Measurements from ENCODE around the gene FYN.

The FYN gene

DNA sequence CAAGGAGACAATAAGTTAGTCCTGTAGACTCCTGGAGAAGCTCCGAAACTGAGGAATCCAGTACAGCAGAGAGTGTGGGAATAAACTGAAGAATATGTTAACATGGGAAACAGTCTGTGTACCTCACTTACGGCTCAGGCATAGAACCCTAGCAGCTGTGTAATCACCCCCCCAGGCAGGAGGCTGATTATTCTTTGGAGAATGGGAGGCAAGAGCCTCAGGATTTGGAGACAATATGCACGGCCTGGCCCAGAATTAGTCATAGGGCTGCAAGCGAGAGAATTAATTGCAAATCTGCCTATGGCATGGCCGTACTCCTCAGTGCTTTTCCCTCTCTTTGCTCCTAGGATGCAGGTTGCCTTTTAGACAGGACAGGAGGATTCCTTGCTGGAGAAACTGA lies 27.5 kb upstream of the FYN start:
- H3K4me3 ChIP-seq (ENCODE audit: insufficient read depth, low read length, poor library complexity, severe bottlenecking), result no peak overlapping the region
- TF ChIP-seq EZH2phosphoT487 (conservative IDR thresholded peaks at IDR 0.05; ENCODE audit: low read length) (no peak), CTCF (IDR thresholded peaks at IDR 0.05; ENCODE audit: insufficient read depth, low read length, poor library complexity, severe bottlenecking) (no peak)
- no peaks in the 10 kb centered on the region for H3K9me2 ChIP-seq (replicated peaks; ENCODE audit: insufficient read depth, low read length)
- H3K4me2 ChIP-seq (ENCODE audit: low read depth, low read length, poor library complexity, severe bottlenecking), result no peak overlapping the region
- no peaks in the 10 kb centered on the region for H3F3A ChIP-seq (ENCODE audit: insufficient read depth)
- no peaks in the 10 kb centered on the region for H3K27me3 ChIP-seq (ENCODE audit: low read length)
- H3K9ac ChIP-seq (ENCODE audit: low read length), result no peak overlapping the region
- H3K9me3 ChIP-seq (ENCODE audit: insufficient read depth, low read length), result no peaks in the 10 kb centered on the region
- no peaks in the 10 kb centered on the region for H3K79me2 ChIP-seq (ENCODE audit: insufficient read depth, low read length)
- no peaks in the 10 kb centered on the region for H3K36me3 ChIP-seq (ENCODE audit: low read length)
- H2AFZ ChIP-seq (ENCODE audit: low read depth, low read length, severe bottlenecking), result no peak overlapping the region
- no peak overlapping the region for H3K27ac ChIP-seq (ENCODE audit: low read depth, low read length)
- H4K20me1 ChIP-seq (ENCODE audit: low read depth, low read length), result no peaks in the 10 kb centered on the region

- Histone ChIP-seq H3K36me3 (ENCODE audit: low read length) (no peaks in the 10 kb centered on the region), H3F3A (ENCODE audit: insufficient read depth) (no peaks in the 10 kb centered on the region), H3K27ac (ENCODE audit: low read depth, low read length) (no peak overlapping the region), H4K20me1 (ENCODE audit: low read depth, low read length) (no peaks in the 10 kb centered on the region), H3K9me3 (ENCODE audit: insufficient read depth, low read length) (no peaks in the 10 kb centered on the region), H2AFZ (ENCODE audit: low read depth, low read length, severe bottlenecking) (no peak overlapping the region), H3K9me2 (replicated peaks; ENCODE audit: insufficient read depth, low read length) (no peaks in the 10 kb centered on the region), H3K27me3 (ENCODE audit: low read length) (no peaks in the 10 kb centered on the region), H3K79me2 (ENCODE audit: insufficient read depth, low read length) (no peaks in the 10 kb centered on the region), H3K4me2 (ENCODE audit: low read depth, low read length, poor library complexity, severe bottlenecking) (no peak overlapping the region), H3K9ac (ENCODE audit: low read length) (no peak overlapping the region), H3K4me3 (ENCODE audit: insufficient read depth, low read length, poor library complexity, severe bottlenecking) (no peak overlapping the region)
- TF ChIP-seq EZH2phosphoT487 (conservative IDR thresholded peaks at IDR 0.05; ENCODE audit: low read length) (no peak), CTCF (IDR thresholded peaks at IDR 0.05; ENCODE audit: insufficient read depth, low read length, poor library complexity, severe bottlenecking) (no peak)
Observed at GRCh38 chr6:111899531-111899930, 26.3 kb upstream of the FYN start.

DNA sequence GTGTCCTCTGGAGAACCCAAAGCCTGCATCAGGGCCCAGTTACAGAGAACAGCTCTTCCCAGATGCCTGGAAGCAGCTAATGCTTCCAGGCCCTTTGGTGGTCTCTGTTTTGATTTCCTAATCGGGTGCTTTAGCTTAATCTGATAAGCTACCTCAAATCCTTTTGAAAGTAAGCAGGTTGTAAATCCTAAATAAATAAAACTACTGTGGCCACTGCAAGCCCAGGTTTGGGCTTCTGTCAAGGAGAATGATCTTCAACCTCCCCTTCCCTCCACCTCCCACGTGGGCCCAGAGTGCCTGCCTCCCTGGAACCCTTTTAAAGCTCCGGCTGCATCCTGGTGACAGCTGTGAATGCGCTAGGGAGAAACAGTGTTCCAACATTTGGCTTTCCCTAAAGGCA lies 25.2 kb upstream of the FYN start:
- Histone ChIP-seq H3K27me3 (ENCODE audit: low read length) (no peaks in the 10 kb centered on the region), H3K27ac (ENCODE audit: low read depth, low read length) (no peak overlapping the region), H3K4me3 (ENCODE audit: insufficient read depth, low read length, poor library complexity, severe bottlenecking) (no peak overlapping the region), H2AFZ (ENCODE audit: low read depth, low read length, severe bottlenecking) (no peak overlapping the region), H4K20me1 (ENCODE audit: low read depth, low read length) (no peaks in the 10 kb centered on the region), H3K9ac (ENCODE audit: low read length) (no peak overlapping the region), H3K9me3 (ENCODE audit: insufficient read depth, low read length) (no peaks in the 10 kb centered on the region), H3K9me2 (replicated peaks; ENCODE audit: insufficient read depth, low read length) (no peaks in the 10 kb centered on the region), H3K36me3 (ENCODE audit: low read length) (no peaks in the 10 kb centered on the region), H3K4me2 (ENCODE audit: low read depth, low read length, poor library complexity, severe bottlenecking) (no peak overlapping the region), H3K79me2 (ENCODE audit: insufficient read depth, low read length) (no peaks in the 10 kb centered on the region), H3F3A (ENCODE audit: insufficient read depth) (no peaks in the 10 kb centered on the region)
- no peak for TF ChIP-seq CTCF (IDR thresholded peaks at IDR 0.05; ENCODE audit: insufficient read depth, low read length, poor library complexity, severe bottlenecking)
- TF ChIP-seq EZH2phosphoT487 (conservative IDR thresholded peaks at IDR 0.05; ENCODE audit: low read length), result no peak

DNA sequence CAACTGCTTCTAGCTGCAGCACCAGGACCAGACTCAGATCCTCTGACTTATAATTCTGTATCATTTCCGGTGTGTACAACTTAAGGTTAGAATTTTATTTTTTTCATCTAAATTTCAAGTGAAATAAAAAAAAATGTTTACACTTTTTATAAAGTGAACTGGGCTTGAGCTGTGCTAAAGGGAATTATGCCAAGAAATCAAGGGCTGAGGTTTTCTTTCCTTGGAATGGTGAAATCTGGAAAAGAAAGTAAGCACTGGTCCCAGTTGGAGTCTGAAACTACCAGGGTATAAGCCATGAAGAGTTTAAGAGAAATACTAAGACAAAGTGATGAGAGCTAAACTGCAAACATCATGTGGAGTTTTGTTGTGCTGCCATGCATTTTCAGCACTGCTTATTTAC lies 21.7 kb upstream of the FYN start:
- H2AFZ ChIP-seq (ENCODE audit: low read depth, low read length, severe bottlenecking), result no peak overlapping the region
- no peak overlapping the region for H3K4me2 ChIP-seq (ENCODE audit: low read depth, low read length, poor library complexity, severe bottlenecking)
- no peaks in the 10 kb centered on the region for H3K27me3 ChIP-seq (ENCODE audit: low read length)
- no peaks in the 10 kb centered on the region for H4K20me1 ChIP-seq (ENCODE audit: low read depth, low read length)
- no peaks in the 10 kb centered on the region for H3K79me2 ChIP-seq (ENCODE audit: insufficient read depth, low read length)
- no peak overlapping the region for H3K4me3 ChIP-seq (ENCODE audit: insufficient read depth, low read length, poor library complexity, severe bottlenecking)
- H3K27ac ChIP-seq (ENCODE audit: low read depth, low read length), result no peak overlapping the region
- no peaks in the 10 kb centered on the region for H3K9me2 ChIP-seq (replicated peaks; ENCODE audit: insufficient read depth, low read length)
- no peak for TF ChIP-seq EZH2phosphoT487 (conservative IDR thresholded peaks at IDR 0.05; ENCODE audit: low read length)
- TF ChIP-seq CTCF (IDR thresholded peaks at IDR 0.05; ENCODE audit: insufficient read depth, low read length, poor library complexity, severe bottlenecking), result no peak
- no peaks in the 10 kb centered on the region for H3K9me3 ChIP-seq (ENCODE audit: insufficient read depth, low read length)
- H3F3A ChIP-seq (ENCODE audit: insufficient read depth), result no peaks in the 10 kb centered on the region
- H3K9ac ChIP-seq (ENCODE audit: low read length), result no peak overlapping the region
- no peaks in the 10 kb centered on the region for H3K36me3 ChIP-seq (ENCODE audit: low read length)

All from SU-DHL-6 (cell line).